H1 (cell line): ENCODE data around the gene QSER1.

Experiments
- ATF2 ChIP-seq: IDR thresholded peaks from 2 replicates; pipeline ENCODE4 v1.6.1; 2012; ENCODE audit warnings: low read length, inconsistent platforms
- CHD2 ChIP-seq: IDR thresholded peaks from 2 replicates; pipeline ENCODE4 v1.6.1; 2012; ENCODE audit warnings: low read length, improper control_type of control experiment
- CTCF ChIP-seq, 3 experiments: IDR thresholded peaks; 1 replicate in 2 of 3; 2 replicates in 1 of 3; pipeline versions ENCODE4 v1.5.1 to v1.6.1; 2011; ENCODE audit warnings: low read length in 3 of 3, mild to moderate bottlenecking in 3 of 3, inconsistent platforms in 2 of 3, low read depth in 1 of 3, moderate library complexity in 1 of 3; ENCODE audit not compliant: insufficient read depth in 1 of 3; ENCODE audit errors: control extremely low read depth in 1 of 3
- POLR2A ChIP-seq, 2 experiments: IDR thresholded peaks; 1 replicate in 1 of 2; 2 replicates in 1 of 2; pipeline ENCODE4 v1.6.1; 2011; ENCODE audit warnings: low read depth in 2 of 2, low read length in 2 of 2, mild to moderate bottlenecking in 2 of 2; ENCODE audit errors: control extremely low read depth in 1 of 2
- POLR2AphosphoS5 ChIP-seq: IDR thresholded peaks from 2 replicates; pipeline ENCODE4 v1.6.1; 2011; ENCODE audit warnings: low read depth, low read length
- RAD21 ChIP-seq, 2 experiments: IDR thresholded peaks in 1 of 2; conservative IDR thresholded peaks in 1 of 2; 2 replicates each; pipeline ENCODE4 v1.6.1; 2011; ENCODE audit warnings: low read depth in 2 of 2, low read length in 2 of 2, improper control_type of control experiment in 1 of 2, inconsistent platforms in 1 of 2, mild to moderate bottlenecking in 1 of 2, moderate library complexity in 1 of 2
- RFX5 ChIP-seq: IDR thresholded peaks from 2 replicates; pipeline ENCODE4 v1.6.1; 2011; ENCODE audit warnings: low read depth, low read length, improper control_type of control experiment, borderline replicate concordance
- SP1 ChIP-seq: IDR thresholded peaks from 2 replicates; pipeline ENCODE4 v1.6.1; 2011; ENCODE audit warnings: low read depth, low read length
- SUZ12 ChIP-seq: fragments of 200-600 bp; sonication (generic); IDR thresholded peaks from 2 replicates; pipeline ENCODE4 v1.6.1; 2012; ENCODE audit warnings: mild to moderate bottlenecking, inconsistent platforms, low read length, moderate library complexity, mixed read lengths
- YY1 ChIP-seq: IDR thresholded peaks from 2 replicates; pipeline ENCODE4 v1.6.1; 2011; ENCODE audit warnings: low read depth, mild to moderate bottlenecking, low read length
- TF ChIP-seq, protein P1 (sequence below): IDR thresholded peaks from 2 replicates; pipeline ENCODE4 v1.6.1; 2011; ENCODE audit warnings: low read depth, mild to moderate bottlenecking, low read length; ENCODE audit not compliant: insufficient read depth

- TF ChIP-seq RFX5, result no peak
- no peak for TF ChIP-seq CTCF (IDR thresholded peaks at IDR 0.05; ENCODE audit: control extremely low read depth in 1 of 3, insufficient read depth in 1 of 3, low read depth in 1 of 3, low read length in 3 of 3)
- TF ChIP-seq SP1, result no peak
- TF ChIP-seq YY1, result no peak
- TF ChIP-seq POLR2A (IDR thresholded peaks at IDR 0.05; ENCODE audit: control extremely low read depth in 1 of 2, low read depth in 2 of 2, low read length in 2 of 2), result no peak
- TF ChIP-seq ATF2, result no peak
- no peak for TF ChIP-seq CHD2
- TF ChIP-seq POLR2AphosphoS5, result no peak
- no peak for TF ChIP-seq RAD21 (IDR thresholded peaks at IDR 0.05 in 1 of 2, conservative IDR thresholded peaks at IDR 0.05 in 1 of 2; ENCODE audit: low read depth in 2 of 2, low read length in 2 of 2)
- TF ChIP-seq, protein P1, sequence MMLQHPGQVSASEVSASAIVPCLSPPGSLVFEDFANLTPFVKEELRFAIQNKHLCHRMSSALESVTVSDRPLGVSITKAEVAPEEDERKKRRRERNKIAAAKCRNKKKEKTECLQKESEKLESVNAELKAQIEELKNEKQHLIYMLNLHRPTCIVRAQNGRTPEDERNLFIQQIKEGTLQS, result no peak
- no peak for TF ChIP-seq SUZ12
Observed at GRCh38 chr11:32949739-32950138, 57.1 kb downstream of the QSER1 start.
